DND-41 (cell line): ENCODE measurements around the gene OTUD3.

Experiments
- ATAC-seq: fragments of 200-7000 bp; cut with Tn5 transposase; 3 replicates; pipeline ENCODE4 v1.9.1; 2021; ENCODE audit warnings: low read depth; ENCODE audit not compliant: insufficient read depth
- DNase-seq: peaks from one replicate; pipeline ENCODE4 v3.0.0-alpha.2; 2020
- H2AFZ ChIP-seq: 2 replicates; pipeline ENCODE4 v1.6.0; 2012; ENCODE audit warnings: low read depth, low read length
- H3K27ac ChIP-seq: 2 replicates; pipeline ENCODE4 v1.5.1; 2012; ENCODE audit warnings: low read length, inconsistent platforms
- H3K27me3 ChIP-seq: fragments of 200-600 bp; sonication (generic); 2 replicates; pipeline ENCODE4 v1.6.0; 2012; ENCODE audit warnings: low read length, mild to moderate bottlenecking, inconsistent platforms; ENCODE audit not compliant: insufficient read depth, poor library complexity
- H3K36me3 ChIP-seq: 2 replicates; pipeline ENCODE4 v1.5.1; 2012; ENCODE audit warnings: low read length, inconsistent platforms; ENCODE audit not compliant: insufficient read depth
- H3K4me1 ChIP-seq: 2 replicates; pipeline ENCODE4 v1.5.1; 2012; ENCODE audit warnings: mild to moderate bottlenecking, low read length; ENCODE audit not compliant: insufficient read depth
- H3K4me2 ChIP-seq: 2 replicates; pipeline ENCODE4 v1.6.0; 2012; ENCODE audit warnings: mild to moderate bottlenecking, moderate library complexity, low read length, inconsistent platforms; ENCODE audit not compliant: insufficient read depth
- H3K4me3 ChIP-seq, 2 experiments: fragments of 200-600 bp in 1 of 2; shearing (Covaris generic) in 1 of 2; 2 replicates each; pipeline ENCODE4 v1.5.1; 2012 to 2016; ENCODE audit warnings: inconsistent platforms in 2 of 2, low read length in 2 of 2, mild to moderate bottlenecking in 2 of 2, low read depth in 1 of 2, moderate library complexity in 1 of 2
- H3K79me2 ChIP-seq: 2 replicates; pipeline ENCODE4 v1.6.0; 2012; ENCODE audit warnings: low read length, inconsistent platforms; ENCODE audit not compliant: insufficient read depth
- H3K9ac ChIP-seq: 2 replicates; pipeline ENCODE4 v1.6.0; 2012; ENCODE audit warnings: low read depth, mild to moderate bottlenecking, inconsistent platforms, low read length, moderate library complexity
- H3K9me3 ChIP-seq: 2 replicates; pipeline ENCODE4 v1.5.1; 2012; ENCODE audit warnings: low read length, moderate library complexity, mild to moderate bottlenecking, inconsistent platforms; ENCODE audit not compliant: insufficient read depth, severe bottlenecking
- H4K20me1 ChIP-seq: 2 replicates; pipeline ENCODE4 v1.6.0; 2012; ENCODE audit warnings: low read length; ENCODE audit not compliant: insufficient read depth
- EZH2 ChIP-seq: IDR thresholded peaks from 3 replicates; pipeline ENCODE4 v1.6.1; 2012; ENCODE audit warnings: borderline replicate concordance, low read depth, mild to moderate bottlenecking, moderate library complexity, low read length, inconsistent platforms; ENCODE audit not compliant: severe bottlenecking
- TF ChIP-seq, protein P1 (sequence below): IDR thresholded peaks from 2 replicates; pipeline ENCODE4 v1.5.1; 2012; ENCODE audit warnings: borderline replicate concordance, low read length, moderate library complexity, mild to moderate bottlenecking; ENCODE audit not compliant: poor library complexity, severe bottlenecking; ENCODE audit errors: extremely low read depth

OTUD3 gene

DNA sequence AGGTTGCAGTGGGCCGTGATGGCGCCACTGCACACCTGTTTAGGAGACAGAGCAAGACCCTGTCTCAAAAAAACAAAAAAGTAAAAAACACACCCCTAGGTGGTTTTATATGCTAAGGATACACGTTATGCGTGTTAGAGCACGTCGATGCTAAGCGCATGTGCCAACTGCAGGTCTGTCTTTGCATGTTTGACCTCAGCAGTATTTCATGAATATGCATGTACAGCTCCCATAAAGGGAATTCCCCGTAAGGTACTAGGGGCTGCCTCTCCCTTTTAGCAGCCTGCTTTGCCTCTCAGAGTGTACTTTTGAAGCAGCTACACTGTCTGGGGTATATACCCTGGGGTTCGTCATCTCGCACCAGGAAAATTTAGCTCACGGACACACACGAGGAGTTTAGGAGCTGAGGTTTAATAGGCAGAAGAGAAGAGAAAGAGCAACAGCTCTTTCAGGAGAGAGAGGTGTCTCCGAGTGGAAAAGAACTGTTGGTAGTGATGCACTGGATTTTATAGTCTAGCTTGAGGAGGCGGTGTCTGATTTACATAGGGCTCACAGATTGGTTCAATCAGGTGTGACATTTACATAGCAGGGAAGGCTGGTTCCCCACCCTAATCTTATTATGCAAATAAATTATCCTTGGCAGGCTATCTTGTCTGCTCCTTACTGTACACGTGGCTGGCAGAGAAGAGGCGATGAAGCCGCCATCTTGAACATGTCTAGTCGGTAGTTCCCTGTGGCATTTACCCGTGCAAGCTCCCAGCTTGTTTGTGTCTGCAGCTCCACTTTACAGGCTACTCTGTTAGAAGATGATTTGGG is 4.2 kb upstream of the OTUD3 start:
- peaks cover 8% of the 10 kb centered on the region for H3K79me2 ChIP-seq
- H3K27ac ChIP-seq: no peak overlapping the region
- H3K4me2 ChIP-seq: no peak overlapping the region
- H3K4me1 ChIP-seq: peaks cover 6% of the 10 kb centered on the region
- DNase-seq (peak; percentile 11), ATAC-seq (no peak)
- H3K27me3 ChIP-seq: no peaks in the 10 kb centered on the region
- H3K4me3 ChIP-seq: no peak overlapping the region
- H3K36me3 ChIP-seq: no peaks in the 10 kb centered on the region; the same call in 1 of the 2 replicates
- no peaks in the 10 kb centered on the region for H4K20me1 ChIP-seq
- no peak overlapping the region for H2AFZ ChIP-seq
- no peak overlapping the region for H3K9ac ChIP-seq
- H3K9me3 ChIP-seq: no peaks in the 10 kb centered on the region
- no peak for TF ChIP-seq EZH2
- TF ChIP-seq, protein P1, sequence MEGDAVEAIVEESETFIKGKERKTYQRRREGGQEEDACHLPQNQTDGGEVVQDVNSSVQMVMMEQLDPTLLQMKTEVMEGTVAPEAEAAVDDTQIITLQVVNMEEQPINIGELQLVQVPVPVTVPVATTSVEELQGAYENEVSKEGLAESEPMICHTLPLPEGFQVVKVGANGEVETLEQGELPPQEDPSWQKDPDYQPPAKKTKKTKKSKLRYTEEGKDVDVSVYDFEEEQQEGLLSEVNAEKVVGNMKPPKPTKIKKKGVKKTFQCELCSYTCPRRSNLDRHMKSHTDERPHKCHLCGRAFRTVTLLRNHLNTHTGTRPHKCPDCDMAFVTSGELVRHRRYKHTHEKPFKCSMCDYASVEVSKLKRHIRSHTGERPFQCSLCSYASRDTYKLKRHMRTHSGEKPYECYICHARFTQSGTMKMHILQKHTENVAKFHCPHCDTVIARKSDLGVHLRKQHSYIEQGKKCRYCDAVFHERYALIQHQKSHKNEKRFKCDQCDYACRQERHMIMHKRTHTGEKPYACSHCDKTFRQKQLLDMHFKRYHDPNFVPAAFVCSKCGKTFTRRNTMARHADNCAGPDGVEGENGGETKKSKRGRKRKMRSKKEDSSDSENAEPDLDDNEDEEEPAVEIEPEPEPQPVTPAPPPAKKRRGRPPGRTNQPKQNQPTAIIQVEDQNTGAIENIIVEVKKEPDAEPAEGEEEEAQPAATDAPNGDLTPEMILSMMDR: no peak

DNA sequence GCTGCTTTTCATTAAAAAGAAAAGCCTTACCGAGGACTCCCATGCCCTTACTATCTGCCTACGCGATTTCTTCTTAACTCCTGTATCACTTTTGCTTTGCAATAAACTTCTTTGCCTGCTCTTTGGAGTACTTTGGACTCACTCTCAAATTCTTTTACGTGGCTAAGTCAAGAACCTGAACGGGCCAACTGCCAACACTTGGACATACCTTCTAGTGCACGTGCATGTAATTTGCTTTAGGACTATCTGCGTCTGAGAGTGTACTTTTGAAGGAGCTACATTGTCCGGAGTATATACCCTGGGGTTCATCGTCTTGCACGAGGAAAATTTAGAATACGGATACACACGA is 3.6 kb upstream of the OTUD3 start:
- H3K4me2 ChIP-seq: no peak overlapping the region
- no peaks in the 10 kb centered on the region; the same call in 1 of the 2 replicates for H3K36me3 ChIP-seq
- ATAC-seq (no peak), DNase-seq (no peak)
- no peaks in the 10 kb centered on the region for H3K27me3 ChIP-seq
- H3K4me1 ChIP-seq: peaks cover 11% of the 10 kb centered on the region
- no peak for TF ChIP-seq EZH2
- TF ChIP-seq, protein P1: no peak
- peaks cover 5% of the 10 kb centered on the region; the same call in 1 of the 2 replicates for H4K20me1 ChIP-seq
- H2AFZ ChIP-seq: no peak overlapping the region
- H3K27ac ChIP-seq: no peak overlapping the region
- no peaks in the 10 kb centered on the region for H3K9me3 ChIP-seq
- H3K79me2 ChIP-seq: peaks cover 14% of the 10 kb centered on the region
- no peak overlapping the region for H3K9ac ChIP-seq
- H3K4me3 ChIP-seq: no peak overlapping the region

DNA sequence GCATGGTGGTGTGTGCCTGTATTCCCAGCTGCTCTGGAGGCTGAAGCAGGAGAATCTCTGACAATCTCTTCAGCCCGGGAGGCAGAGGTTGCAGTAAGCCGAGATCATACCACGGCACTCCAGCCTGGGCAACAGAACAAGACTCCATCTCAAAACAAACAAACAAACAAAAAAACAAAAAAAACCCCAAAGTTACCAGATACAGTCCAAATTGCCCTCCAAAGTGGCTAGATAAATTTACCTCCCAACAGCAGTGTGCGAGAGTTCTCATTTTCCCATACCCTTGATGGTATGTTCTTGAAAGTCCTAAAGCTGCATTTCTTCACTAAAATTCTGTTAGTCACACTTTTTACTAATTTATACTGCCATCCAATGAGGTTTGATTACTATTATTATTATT is 3.0 kb upstream of the OTUD3 start:
- no peak for ATAC-seq

More for the DNA sequence above, 3.0 kb upstream of the OTUD3 start:
- Histone ChIP-seq H2AFZ (no peak overlapping the region), H3K4me3 (no peak overlapping the region), H3K79me2 (peaks cover 20% of the 10 kb centered on the region), H3K36me3 (peaks cover 3% of the 10 kb centered on the region; the same call in 1 of the 2 replicates), H3K9ac (no peak overlapping the region), H3K4me2 (no peak overlapping the region), H3K27me3 (no peaks in the 10 kb centered on the region), H3K9me3 (no peaks in the 10 kb centered on the region), H3K4me1 (peaks cover 18% of the 10 kb centered on the region), H3K27ac (no peak overlapping the region), H4K20me1 (peaks cover 11% of the 10 kb centered on the region; the same call in 1 of the 2 replicates)
- TF ChIP-seq, protein P1: no peak
- TF ChIP-seq EZH2: no peak
- no peak for DNase-seq
